ENCODE measurements around the gene MRPS11. TPM values are rescaled to one million over a fixed set of nuclear protein-coding genes. Genes with fewer than 3 reads are reported as not detected.
"Not testable (repeated sequence)": the region's sequence is repeated elsewhere in the genome, so short reads cannot be mapped to it uniquely, and the experiment has no call there.

MRPS11 gene
- total and polyA plus RNA-seq, 2 experiments from 2014 or later = 24.9 to 76.6 TPM

DNA sequence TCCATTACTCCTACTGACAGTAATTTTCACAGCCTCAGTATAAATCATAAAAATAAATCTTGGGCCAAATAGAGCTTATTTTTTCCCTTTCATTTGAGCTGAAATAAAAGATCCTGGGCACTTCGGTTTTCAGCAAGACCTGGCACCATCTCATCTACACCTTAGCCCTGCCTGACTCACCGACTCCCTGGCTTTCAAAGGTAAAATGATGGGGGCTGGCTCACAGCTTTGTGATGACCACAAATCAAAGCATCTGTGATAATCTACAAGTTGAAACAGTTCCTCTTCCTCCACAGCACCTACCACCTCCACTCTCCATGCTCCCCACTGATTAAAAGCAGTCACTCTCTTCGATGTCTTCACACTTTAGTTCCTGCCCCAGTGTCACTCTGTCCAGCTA is 51.4 kb downstream of the MRPS11 start:
- H3K79me2 ChIP-seq (ENCODE audit: insufficient read depth) = no peaks in the 10 kb centered on the region
- in situ Hi-C loops (cut with MboI) = no loop called here
- H3K4me1 ChIP-seq (ENCODE audit: insufficient read depth) = no peaks in the 10 kb centered on the region
- H3K27ac ChIP-seq = no peak overlapping the region
- DNase-seq = no peak
- H3K27me3 ChIP-seq (replicated peaks; ENCODE audit: insufficient read depth) = no peaks in the 10 kb centered on the region
- H3K4me2 ChIP-seq (ENCODE audit: unreplicated experiment) = no peak overlapping the region
- TF ChIP-seq EZH2phosphoT487 (IDR thresholded peaks at IDR 0.05; ENCODE audit: insufficient read depth, low read depth) (no peak), EZH2 (IDR thresholded peaks at IDR 0.05; ENCODE audit: insufficient read depth, poor library complexity, severe bottlenecking) (no peak)
- no peaks in the 10 kb centered on the region for H3K9me2 ChIP-seq (ENCODE audit: insufficient read depth)
- no peak overlapping the region for H2AFZ ChIP-seq
- H4K20me1 ChIP-seq (ENCODE audit: insufficient read depth) = no peaks in the 10 kb centered on the region
- H3F3A ChIP-seq (ENCODE audit: insufficient read depth) = no peaks in the 10 kb centered on the region
- WGBS, 2 experiments (ENCODE audit: low coverage in 1 of 2, low lambda C conversion rate in 2 of 2, missing lambda C conversion rate in 2 of 2) = 87 to 88% methylated on average over 3 of the region's 3 CpGs
- no peaks in the 10 kb centered on the region for H3K9me3 ChIP-seq (ENCODE audit: low read depth)
- no peak overlapping the region for H3K4me3 ChIP-seq
- H3K36me3 ChIP-seq (ENCODE audit: low read depth) = no peaks in the 10 kb centered on the region
- H3K9ac ChIP-seq = no peak overlapping the region

- H3K36me3 ChIP-seq (ENCODE audit: low read depth); H3K79me2 ChIP-seq (ENCODE audit: insufficient read depth); DNase-seq; H3K4me2 ChIP-seq (ENCODE audit: unreplicated experiment); H4K20me1 ChIP-seq (ENCODE audit: insufficient read depth); H2AFZ ChIP-seq; H3K9me2 ChIP-seq (ENCODE audit: insufficient read depth); H3K9ac ChIP-seq; H3K27me3 ChIP-seq (replicated peaks; ENCODE audit: insufficient read depth); H3F3A ChIP-seq (ENCODE audit: insufficient read depth); in situ Hi-C loops (cut with MboI); H3K4me3 ChIP-seq; H3K4me1 ChIP-seq (ENCODE audit: insufficient read depth); H3K9me3 ChIP-seq (ENCODE audit: low read depth); H3K27ac ChIP-seq: not testable (repeated sequence)
- 96 to 98% methylated on average over 9 to 23 of the region's 23 CpGs for WGBS, 2 experiments (ENCODE audit: low coverage in 1 of 2, low lambda C conversion rate in 2 of 2, missing lambda C conversion rate in 2 of 2)
Observed at GRCh38 chr15:88524094-88524493, 56.6 kb downstream of the MRPS11 start.

- in situ Hi-C loops (cut with MboI) = no loop called here
- Histone ChIP-seq H3K9me3 (ENCODE audit: low read depth) (no peaks in the 10 kb centered on the region), H3K9me2 (ENCODE audit: insufficient read depth) (no peaks in the 10 kb centered on the region), H3K4me3 (no peak overlapping the region), H3F3A (ENCODE audit: insufficient read depth) (no peaks in the 10 kb centered on the region), H3K4me2 (ENCODE audit: unreplicated experiment) (no peak overlapping the region), H2AFZ (no peak overlapping the region), H3K79me2 (ENCODE audit: insufficient read depth) (peaks cover 8% of the 10 kb centered on the region; the same call in 1 of the 2 replicates), H3K9ac (no peak overlapping the region), H3K4me1 (ENCODE audit: insufficient read depth) (no peaks in the 10 kb centered on the region), H3K36me3 (ENCODE audit: low read depth) (no peaks in the 10 kb centered on the region; the same call in 1 of the 2 replicates), H3K27ac (no peak overlapping the region), H4K20me1 (ENCODE audit: insufficient read depth) (no peaks in the 10 kb centered on the region), H3K27me3 (replicated peaks; ENCODE audit: insufficient read depth) (no peaks in the 10 kb centered on the region)
- DNase-seq = no peak
- TF ChIP-seq EZH2phosphoT487 (IDR thresholded peaks at IDR 0.05; ENCODE audit: insufficient read depth, low read depth) (no peak), EZH2 (IDR thresholded peaks at IDR 0.05; ENCODE audit: insufficient read depth, poor library complexity, severe bottlenecking) (no peak)
Observed at GRCh38 chr15:88525418-88525817, 57.9 kb downstream of the MRPS11 start.

DNA sequence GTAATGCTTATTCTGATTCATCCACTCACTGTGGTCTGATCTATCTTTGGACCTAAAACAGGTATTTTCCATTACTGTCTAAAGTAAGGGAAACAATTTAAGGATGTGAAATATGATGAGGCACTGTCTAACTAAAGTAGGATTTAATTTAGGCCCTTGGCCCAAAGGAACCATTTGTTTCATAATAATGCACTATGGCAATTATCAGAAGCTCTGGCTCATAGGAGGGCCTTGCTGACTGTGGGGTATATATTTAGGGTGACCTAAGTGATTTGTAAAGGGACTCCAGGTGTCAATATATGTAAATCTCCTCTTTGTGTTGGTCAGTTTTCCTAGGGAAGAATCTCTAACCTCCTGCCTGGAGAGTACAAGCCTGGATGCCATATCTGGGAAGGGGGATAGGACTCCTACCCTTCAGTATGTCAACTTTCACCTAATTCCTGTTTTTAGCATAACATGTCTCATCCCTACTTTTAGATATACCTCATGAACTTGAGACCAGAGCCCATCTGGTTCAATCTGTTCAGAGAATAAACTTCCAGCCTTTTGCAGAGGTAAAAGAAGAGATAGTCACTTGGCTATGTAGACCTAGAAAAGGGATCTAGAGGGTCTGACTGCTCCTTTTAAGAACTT is 58.9 kb downstream of the MRPS11 start:
- H3K79me2 ChIP-seq (ENCODE audit: insufficient read depth) = peaks cover 8% of the 10 kb centered on the region; the same call in 1 of the 2 replicates
- no peak for TF ChIP-seq EZH2 (IDR thresholded peaks at IDR 0.05; ENCODE audit: insufficient read depth, poor library complexity, severe bottlenecking)
- no peak for TF ChIP-seq EZH2phosphoT487 (IDR thresholded peaks at IDR 0.05; ENCODE audit: insufficient read depth, low read depth)
- H3K9ac ChIP-seq = no peak overlapping the region
- DNase-seq = no peak
- no peaks in the 10 kb centered on the region for H4K20me1 ChIP-seq (ENCODE audit: insufficient read depth)
- H3K4me3 ChIP-seq = no peak overlapping the region
- H2AFZ ChIP-seq = no peak overlapping the region
- H3K9me3 ChIP-seq (ENCODE audit: low read depth) = no peaks in the 10 kb centered on the region
- H3K4me2 ChIP-seq (ENCODE audit: unreplicated experiment) = no peak overlapping the region
- H3F3A ChIP-seq (ENCODE audit: insufficient read depth) = no peaks in the 10 kb centered on the region
- no peaks in the 10 kb centered on the region for H3K4me1 ChIP-seq (ENCODE audit: insufficient read depth)
- in situ Hi-C loops (cut with MboI) = no loop called here
- no peaks in the 10 kb centered on the region for H3K9me2 ChIP-seq (ENCODE audit: insufficient read depth)
- H3K27me3 ChIP-seq (replicated peaks; ENCODE audit: insufficient read depth) = no peaks in the 10 kb centered on the region
- no peaks in the 10 kb centered on the region; the same call in 1 of the 2 replicates for H3K36me3 ChIP-seq (ENCODE audit: low read depth)
- H3K27ac ChIP-seq = no peak overlapping the region

DNA sequence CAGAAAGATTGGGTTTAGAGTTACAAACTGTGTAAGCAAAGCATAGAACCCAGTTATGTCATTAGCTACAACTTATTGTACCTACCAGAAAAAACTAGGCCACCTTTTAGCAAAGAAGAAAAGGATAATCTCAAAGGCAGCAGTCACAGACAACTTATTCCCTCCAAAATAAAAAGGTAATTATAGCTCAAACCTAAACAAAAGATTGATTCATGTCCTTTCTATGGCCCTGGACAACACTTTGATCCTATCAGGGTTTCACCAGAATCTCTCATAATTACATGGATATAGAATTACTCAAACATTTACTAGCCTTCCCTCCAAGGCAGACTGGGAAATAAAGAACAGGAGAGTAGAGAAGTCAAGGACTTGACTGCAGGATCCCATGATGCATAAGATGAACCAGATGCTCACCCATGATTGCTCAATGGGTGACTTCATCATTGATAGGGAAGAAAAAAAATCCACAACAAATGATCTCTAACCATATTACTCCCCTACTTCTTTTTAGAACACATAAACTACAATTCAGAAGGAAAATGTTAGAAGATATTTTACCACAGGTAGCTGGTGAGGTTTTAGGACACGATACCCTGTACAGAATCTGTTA is 61.6 kb downstream of the MRPS11 start:
- Histone ChIP-seq H3K79me2 (ENCODE audit: insufficient read depth) (peaks cover 17% of the 10 kb centered on the region; the same call in 1 of the 2 replicates), H2AFZ (no peak overlapping the region), H3K4me1 (ENCODE audit: insufficient read depth) (no peaks in the 10 kb centered on the region), H3K27ac (no peak overlapping the region), H4K20me1 (ENCODE audit: insufficient read depth) (no peaks in the 10 kb centered on the region), H3K9me3 (ENCODE audit: low read depth) (no peaks in the 10 kb centered on the region), H3F3A (ENCODE audit: insufficient read depth) (no peaks in the 10 kb centered on the region), H3K36me3 (ENCODE audit: low read depth) (no peaks in the 10 kb centered on the region; the same call in 1 of the 2 replicates), H3K4me3 (no peak overlapping the region), H3K27me3 (replicated peaks; ENCODE audit: insufficient read depth) (no peaks in the 10 kb centered on the region), H3K9me2 (ENCODE audit: insufficient read depth) (no peaks in the 10 kb centered on the region), H3K4me2 (ENCODE audit: unreplicated experiment) (no peak overlapping the region), H3K9ac (no peak overlapping the region)
- 95 to 97% methylated on average over 1 of the region's 1 CpG for WGBS, 2 experiments (ENCODE audit: low coverage in 1 of 2, low lambda C conversion rate in 2 of 2, missing lambda C conversion rate in 2 of 2)
- peak; percentile 61 for DNase-seq
- in situ Hi-C loops (cut with MboI) = no loop called here
- TF ChIP-seq EZH2phosphoT487 (IDR thresholded peaks at IDR 0.05; ENCODE audit: insufficient read depth, low read depth) = no peak
- no peak for TF ChIP-seq EZH2 (IDR thresholded peaks at IDR 0.05; ENCODE audit: insufficient read depth, poor library complexity, severe bottlenecking)

Other genes with a start within 250 kb of the MRPS11 start
- not detected in 2 replicates for gene NTRK3, start 211.0 kb upstream of the MRPS11 start, total RNA-seq (2014; rRNA removed; shearing (Covaris generic))
- gene NTRK3, start 211.0 kb upstream of the MRPS11 start, polyA plus RNA-seq (2016; fragmentation: Nextera tagmentation; extraction: Ambion mirVana) = not detected in 2 replicates
- gene MRPL46, start 320 bp upstream of the MRPS11 start, total RNA-seq (2014; rRNA removed; shearing (Covaris generic)) = 14.6 and 20.5 TPM in 2 replicates
- gene MRPL46, start 320 bp upstream of the MRPS11 start, polyA plus RNA-seq (2016; fragmentation: Nextera tagmentation; extraction: Ambion mirVana) = 38.4 and 45.3 TPM in 2 replicates
- 10.2 and 10.4 TPM in 2 replicates for gene DET1, start 79.0 kb downstream of the MRPS11 start, total RNA-seq (2014; rRNA removed; shearing (Covaris generic))
- 5.1 and 5.5 TPM in 2 replicates for gene DET1, start 79.0 kb downstream of the MRPS11 start, polyA plus RNA-seq (2016; fragmentation: Nextera tagmentation; extraction: Ambion mirVana)
- 35.9 and 49.1 TPM in 2 replicates for gene AEN, start 153.6 kb downstream of the MRPS11 start, total RNA-seq (2014; rRNA removed; shearing (Covaris generic))
- gene AEN, start 153.6 kb downstream of the MRPS11 start, polyA plus RNA-seq (2016; fragmentation: Nextera tagmentation; extraction: Ambion mirVana) = 22.3 and 23.9 TPM in 2 replicates
- not detected in 2 replicates for gene ISG20, start 171.3 kb downstream of the MRPS11 start, total RNA-seq (2014; rRNA removed; shearing (Covaris generic))
- 0.93 and 1.4 TPM in 2 replicates for gene ISG20, start 171.3 kb downstream of the MRPS11 start, polyA plus RNA-seq (2016; fragmentation: Nextera tagmentation; extraction: Ambion mirVana)